HL-60/S4 treated with retinoic acid at 250 ng/mL for 4 days and 3 days (cell line): Measurements from ENCODE around the gene DRD3.

ENCODE experiments used
- in situ Hi-C: fragments of 300-500 bp; cut with MboI; formaldehyde crosslinking; loops from 2 replicates; pipeline ENCODE4 v1.7.0; 2022; ENCODE audit warnings: low sequenced_read_pairs

The DRD3 gene

DNA sequence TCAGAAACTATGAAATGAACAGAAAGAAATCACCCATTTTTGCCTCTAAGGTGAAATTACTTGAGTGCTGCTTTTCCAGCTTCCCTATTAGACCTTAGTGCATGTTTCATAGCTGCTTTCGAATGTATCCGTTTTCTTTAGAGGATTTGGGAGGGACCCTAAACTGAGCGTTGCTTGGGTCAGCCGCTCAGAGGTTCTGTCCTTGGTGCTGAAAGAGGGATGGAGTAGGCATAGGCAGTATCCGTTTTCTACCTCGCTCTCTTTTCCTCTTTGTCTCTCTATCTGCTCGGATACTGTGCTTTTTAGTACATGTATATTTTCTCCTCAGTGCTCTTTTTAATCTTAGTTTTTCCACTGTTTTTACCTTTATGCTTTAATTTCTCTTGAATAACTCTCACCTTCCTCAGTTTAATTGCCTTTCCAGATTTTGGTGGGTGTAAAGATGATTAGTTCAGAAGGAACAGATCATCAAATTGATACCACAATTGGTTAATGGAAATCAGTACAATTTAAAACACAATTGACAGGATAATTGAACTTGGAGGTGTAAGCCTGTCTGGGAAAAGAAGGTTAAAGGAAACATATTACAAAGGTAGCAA, at the start of gene DRD3:
Gene DRD3 (minus strand): TSS at position 283 of the 599 bp plus-strand sequence. CDS start 7,060 bp downstream, outside the sequence.
- in situ Hi-C loops, result no loop called here

DNA sequence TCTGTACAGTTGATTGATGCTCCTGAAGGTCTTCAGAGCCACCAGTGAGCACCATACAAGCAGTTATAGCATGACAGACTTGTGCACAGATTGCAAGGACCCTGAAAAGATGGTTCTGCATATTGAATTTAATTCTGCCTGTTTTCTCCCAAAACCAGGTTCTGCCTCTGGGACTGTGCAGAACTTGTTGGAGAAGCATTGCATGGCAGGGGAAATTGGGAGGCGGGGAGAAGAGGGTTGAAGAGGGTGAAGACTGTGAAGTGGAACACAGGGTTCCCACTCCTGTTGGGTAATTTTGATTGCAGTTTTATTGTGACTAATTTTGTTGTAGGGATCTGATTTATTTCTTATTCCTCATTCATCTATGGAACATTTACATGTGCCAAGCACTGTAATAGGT, 48.2 kb upstream of the DRD3 start:
- in situ Hi-C loops, result no loop called here

DNA sequence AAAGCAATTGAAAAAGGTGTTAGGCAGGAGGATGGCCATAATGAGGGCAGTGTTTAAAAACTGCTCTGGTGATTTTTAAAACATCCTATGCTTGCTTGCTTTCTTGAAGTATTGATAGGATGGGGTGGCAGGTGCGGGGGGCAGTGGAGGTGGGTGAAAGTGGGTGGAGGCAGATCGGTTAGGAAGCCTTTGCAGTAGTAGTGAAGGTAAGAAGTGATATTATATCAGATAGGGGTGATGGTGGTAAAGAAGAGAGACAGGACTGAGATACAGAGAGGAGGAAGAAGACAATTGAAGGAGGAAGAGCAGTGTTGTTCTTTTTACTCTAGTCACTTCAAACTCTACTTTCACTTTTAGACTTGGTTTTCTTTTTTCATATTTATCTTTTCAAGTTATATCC, 47.5 kb upstream of the DRD3 start:
- in situ Hi-C loops, result no loop called here

DNA sequence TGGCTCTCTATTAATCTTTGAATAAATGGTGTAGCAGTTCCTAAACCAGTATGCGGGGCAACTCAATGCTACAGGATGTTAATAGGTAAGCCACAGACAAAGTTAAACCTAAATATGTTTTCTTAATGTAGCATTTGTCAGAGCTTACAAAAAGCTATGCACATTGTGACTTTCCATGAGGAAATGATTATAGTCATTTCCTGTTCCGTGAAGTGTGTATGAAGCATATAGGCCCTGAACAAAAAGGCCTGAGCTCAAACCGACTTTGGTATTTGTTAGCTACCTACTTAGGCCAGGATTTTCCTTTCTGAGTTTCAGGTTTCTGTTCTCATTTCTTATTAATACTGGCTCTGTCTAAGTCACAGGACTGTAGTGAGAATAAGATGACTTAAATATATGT, 44.3 kb upstream of the DRD3 start:
- in situ Hi-C loops, result no loop called here

DNA sequence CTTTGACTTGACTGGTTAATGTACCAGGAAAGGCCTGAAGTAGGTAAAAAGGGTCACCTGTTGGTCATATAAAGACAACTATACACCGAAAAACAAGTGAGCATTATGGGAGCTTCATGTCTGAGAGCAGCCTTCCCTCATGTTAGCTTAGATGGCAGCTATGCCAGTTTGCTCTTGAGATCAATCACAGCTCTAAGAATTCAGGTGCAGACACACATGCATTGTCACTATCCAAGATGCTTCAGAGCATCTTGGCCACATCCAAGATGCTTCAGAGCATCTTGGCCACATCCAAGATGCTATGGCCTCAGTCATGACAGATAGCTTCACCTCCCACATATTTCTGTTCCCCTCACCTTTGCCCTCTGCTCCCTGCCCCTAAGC, 43.0 kb upstream of the DRD3 start:
- in situ Hi-C loops, result no loop called here

DNA sequence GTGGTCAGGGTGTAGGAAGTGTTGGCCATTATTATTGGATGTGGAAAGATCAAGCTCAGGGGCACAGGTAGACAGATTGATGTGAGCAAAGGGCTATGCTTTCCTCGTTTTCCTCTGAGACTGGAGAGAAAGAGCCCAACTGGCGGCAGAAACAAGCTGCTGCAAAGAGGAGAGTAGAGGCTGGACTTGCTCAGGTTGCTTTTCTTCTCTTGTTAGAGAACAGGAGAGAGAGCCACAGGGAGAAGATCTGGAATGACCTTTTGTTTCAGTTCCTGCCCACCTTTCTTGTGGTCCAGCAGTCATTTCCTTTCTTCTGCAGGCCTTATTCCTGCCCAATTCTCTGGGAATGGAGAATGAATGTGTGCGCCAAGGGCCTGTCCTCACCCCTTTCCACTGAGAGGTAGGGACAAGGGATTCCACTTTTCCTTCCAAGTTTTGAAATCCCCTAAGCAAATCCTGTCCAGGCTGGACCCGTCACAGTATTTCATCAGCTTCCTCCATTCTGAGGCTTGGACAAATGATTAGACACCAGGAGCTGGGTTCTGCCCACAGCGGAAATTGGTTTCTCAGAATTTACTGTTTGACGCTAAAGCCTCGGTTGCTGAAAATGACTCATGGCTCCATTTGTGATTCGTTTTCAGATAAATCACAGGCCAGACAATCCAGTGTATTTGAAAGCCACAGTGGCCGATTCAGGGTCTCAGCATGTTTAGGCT, 42.5 kb upstream of the DRD3 start:
- in situ Hi-C loops, result no loop called here

DNA sequence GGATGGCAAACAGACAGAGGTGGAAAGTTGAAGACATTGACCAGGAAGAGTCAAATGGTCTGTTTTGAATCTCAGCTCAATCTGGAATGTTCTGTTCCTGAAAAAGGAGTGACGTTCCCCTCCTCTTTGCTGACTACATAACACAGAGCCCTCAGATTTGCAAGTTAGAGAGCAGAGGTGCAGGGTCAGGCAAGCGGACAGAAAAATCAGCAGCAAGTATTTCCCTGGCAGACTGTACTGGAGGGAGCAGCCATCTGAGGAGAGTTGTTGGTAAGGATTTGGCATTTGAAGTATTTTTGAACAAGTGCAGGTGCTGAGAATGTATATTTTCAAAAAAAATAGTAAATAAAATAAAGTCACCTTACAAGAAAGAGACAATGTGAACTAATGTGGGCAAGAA, 40.9 kb upstream of the DRD3 start:
- in situ Hi-C loops, result no loop called here

DNA sequence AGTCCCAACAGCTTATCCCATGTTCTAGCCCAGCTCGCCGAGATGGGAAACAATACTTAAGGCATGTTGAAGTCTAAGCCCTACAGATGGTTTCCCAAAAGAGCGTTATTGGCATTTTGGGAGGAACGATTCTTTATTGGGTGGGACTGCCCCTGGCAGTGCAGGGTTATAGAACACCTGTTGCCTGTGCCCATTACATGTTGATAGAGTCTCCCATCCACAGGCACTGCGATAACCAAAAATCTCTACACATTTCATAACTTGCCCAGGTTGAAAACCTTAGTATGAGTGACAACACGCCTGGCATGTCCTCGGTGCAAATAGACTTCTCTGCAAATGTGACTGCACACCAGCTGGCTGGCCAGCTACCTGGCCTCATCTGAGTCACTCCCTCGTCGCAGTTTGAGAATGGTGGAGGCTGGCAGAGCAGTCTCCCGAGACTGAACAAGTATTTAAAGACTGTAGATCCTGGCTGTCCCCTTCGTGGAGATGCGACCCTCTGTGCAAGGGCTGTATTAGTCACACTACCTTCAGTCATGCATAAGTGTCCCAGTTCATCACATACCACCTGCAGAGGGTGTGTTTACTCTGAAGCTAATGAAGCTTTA, 39.8 kb upstream of the DRD3 start:
- in situ Hi-C loops, result no loop called here

DNA sequence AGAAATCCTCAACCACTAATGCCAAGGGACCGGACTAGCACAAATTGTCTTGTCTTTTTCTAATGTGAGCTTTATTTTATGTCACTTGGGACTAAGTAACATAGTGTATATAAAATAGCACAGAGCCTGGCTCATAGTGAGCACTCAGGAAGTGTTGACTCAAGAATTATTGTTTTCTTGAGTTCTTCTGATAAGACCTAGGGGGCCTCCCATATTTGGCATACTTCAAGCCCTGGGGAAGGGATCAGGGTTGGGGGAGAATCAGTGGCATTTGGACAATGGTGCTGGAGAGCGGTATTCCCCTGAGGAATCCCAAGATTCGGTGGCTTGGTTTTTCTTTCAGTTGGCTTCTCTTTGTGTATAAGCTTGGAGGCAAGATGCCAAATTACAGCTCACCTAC, 39.2 kb upstream of the DRD3 start:
- in situ Hi-C loops, result no loop called here

DNA sequence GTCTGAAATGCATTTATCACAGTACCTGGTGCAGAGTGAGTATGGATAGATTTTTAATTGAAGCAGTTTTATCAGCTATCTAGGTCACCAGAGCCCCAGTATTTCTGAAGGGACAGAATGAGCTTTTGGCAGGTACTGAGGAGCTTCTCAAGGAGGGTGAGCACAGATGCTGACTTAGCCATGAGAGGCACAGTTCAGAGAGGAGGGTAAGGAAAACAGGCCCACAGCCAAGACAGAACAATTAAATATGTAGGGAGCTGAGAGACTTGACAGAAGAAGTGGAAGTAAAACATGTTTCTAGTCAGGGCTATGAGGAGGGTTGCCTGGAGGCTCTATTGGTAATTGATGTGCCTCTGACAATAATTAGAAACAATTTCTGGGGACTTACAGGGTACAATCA, 38.4 kb upstream of the DRD3 start:
- in situ Hi-C loops, result no loop called here

DNA sequence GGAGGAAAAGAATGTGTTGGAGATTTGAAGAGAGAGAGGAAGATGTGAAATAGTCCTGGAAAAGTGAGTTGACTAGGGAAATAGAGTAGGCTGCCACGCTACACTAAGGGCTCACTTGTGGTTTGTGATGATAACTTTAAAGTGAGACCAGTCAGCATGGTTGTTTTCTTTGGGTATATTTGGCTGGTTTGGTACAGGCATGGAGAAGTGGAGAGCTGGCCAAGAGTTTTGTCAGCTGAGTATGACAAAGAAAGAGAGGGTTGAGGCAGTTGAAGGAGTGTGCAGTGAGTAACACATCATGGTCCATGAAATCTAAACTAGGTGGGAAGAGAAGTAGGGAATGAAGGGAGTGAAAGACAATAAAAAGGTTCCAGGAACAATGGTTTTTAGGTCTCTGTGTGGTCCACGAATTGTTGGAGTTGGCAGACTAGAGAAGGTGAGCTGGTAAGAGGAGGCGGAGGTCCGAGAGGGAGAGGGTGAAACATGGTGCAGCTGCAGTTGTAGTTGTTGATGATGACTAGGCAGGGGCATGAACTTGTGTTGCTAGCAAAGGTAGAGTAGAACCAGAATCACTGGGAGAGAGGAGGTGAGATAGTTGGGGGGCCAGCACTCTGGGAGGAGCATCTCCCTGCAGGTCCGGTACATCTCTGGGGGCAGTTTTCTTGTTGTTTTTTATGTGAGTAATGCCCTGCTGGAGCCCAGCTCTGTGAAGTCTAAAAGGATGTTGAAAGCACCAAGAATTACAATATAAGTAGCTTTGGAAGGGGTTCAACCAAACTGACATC, 37.5 kb upstream of the DRD3 start:
- in situ Hi-C loops, result no loop called here

DNA sequence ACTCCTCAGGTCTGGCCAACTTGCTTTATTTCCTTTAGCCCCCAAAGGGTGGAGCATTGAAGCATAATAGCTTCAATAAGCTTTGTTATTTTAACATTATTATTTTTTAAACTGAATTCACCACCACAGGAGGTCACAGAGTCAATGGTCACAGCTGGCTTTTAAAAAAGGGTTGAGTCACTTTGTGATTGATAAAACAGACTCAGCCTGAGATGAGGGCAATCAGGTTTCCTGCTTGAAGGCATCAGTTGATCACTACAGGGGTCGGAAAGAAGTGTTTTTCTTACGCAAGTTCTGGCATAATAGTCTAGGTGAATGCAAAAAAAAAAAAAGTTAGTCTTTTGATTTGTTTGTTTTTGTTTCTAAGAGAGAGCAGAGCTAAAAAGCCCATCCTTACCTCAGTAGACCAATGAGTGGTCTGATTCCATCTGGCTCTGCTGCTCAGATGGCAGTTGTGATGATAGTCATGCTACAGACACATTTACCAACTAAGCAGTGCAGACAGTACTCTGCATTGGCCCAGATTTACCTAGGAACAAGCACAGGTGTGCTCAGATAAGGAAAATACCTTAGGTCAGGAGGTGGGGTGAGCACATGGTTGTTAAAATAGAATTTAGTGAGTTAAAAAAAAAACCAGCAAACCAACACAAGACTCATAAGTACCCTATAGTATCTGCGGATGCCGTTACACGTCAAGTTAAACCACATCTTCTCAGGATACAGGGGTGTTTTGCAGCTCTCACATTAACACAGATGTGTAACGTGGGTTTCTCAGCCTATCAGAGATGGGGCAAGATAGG, 35.9 kb upstream of the DRD3 start:
- in situ Hi-C loops, result no loop called here

DNA sequence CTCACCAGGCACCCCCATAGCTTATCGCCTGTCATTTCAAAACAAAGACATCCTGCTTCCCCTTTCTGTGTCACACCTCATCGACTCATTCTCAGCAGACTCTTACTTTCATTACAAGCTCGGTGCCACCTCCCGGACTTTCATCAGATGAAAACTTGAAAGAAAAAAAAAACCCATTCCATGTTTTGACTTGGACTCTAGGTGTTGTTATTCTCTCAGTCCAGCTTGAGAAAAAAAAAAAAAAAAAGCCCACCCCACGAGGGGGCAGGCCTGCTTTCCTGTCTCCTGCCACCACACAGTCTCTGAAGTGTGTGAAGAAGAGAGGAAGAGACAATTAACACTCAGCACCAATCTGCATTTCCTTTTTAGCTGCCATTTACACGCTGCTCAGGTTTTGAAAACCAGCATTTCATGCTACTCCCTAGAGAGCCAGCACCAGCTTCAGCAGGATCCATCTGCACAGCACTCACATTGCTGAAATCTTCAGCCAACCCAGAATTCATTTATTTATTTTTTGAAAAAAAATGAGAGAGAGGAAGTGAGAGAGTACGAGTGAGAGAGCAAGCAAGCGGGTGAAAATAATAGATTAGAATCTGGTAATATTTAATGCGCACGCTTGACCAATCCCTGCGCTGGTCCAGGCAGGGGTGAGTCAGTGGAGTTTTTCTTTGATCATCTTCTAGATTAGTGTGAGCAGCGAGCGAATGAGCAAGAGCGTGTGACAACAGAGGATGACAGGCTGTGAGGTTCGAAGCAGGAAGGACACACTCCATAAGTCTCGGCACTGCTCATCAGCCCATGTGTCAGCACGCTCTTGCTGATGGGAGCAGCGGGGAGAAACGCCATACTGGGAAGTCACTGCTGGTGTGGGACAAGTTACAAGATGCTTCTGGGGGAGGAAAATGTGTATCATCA, 35.0 kb upstream of the DRD3 start:
- in situ Hi-C loops, result no loop called here

DNA sequence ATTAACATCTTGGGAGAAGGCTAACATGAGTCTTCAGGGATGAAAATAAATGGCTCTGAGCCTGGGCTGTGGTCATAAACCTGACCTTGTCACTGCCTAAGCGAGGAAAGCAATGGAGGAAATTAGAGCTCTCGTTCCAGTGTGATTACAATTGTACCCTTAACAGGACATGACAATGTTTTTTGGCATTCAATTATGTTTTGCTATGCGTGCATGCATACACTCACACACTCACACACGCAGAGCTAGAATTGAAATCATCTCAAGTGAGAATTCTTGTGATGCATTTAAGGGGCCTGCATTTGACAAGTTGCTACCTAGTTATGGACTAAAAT, 34.4 kb upstream of the DRD3 start:
- in situ Hi-C loops, result no loop called here

DNA sequence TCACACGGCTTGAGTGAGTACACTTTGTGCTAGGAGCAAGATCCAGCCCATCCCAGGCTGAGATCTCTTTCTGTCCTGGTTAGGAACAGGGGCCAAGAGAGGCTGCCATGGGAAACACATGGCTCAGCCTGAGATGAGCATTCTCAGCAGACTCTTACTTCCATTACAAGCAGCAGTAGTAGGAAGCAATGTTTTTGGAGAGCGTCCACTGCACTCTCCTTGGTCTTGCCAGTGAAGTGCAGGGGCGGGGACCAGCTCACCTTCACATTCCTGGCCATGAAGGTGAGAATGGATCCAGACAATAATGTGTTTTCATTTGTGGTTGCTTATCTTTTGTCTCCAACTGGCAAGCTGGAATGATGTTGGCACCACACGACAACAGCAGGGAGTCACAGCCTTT, 33.8 kb upstream of the DRD3 start:
- in situ Hi-C loops, result no loop called here

DNA sequence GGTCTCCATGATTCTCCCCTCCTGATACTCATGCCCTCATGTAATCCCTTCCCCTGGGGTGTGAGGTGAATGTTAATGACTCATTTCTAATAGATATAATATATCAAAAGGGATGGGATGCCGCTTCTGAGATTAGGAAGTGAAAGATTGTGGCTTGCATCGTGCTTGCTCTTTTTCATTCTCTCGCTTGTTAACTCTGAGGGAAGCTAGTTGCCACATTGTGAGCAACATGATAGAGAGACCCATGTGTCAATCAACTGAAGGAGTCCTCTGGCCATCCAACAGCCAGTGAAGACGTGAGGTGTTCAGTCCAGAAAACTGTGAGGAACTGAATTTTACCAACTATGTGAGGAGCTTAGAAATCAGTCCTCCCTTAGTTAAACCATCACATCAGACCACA, 28.9 kb upstream of the DRD3 start:
- in situ Hi-C loops, result no loop called here

DNA sequence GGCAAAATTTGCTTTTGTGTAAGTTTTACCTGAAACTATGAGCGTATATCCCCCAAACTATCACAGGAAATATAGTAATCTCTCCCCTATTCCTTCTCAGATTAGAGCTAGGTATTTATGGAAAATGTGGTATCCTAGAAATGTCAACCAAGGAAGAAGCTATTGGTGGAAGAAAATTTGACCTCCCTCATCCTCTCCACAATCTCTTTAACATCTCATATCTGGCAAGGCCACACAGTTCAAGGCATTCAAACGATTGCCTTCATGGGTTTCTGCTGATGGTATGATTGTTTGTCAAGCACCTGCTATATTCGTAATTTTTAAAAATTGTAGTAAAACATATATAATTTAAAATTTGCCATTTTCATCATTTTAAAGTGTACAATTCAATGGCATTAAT, 27.5 kb upstream of the DRD3 start:
- in situ Hi-C loops, result no loop called here

DNA sequence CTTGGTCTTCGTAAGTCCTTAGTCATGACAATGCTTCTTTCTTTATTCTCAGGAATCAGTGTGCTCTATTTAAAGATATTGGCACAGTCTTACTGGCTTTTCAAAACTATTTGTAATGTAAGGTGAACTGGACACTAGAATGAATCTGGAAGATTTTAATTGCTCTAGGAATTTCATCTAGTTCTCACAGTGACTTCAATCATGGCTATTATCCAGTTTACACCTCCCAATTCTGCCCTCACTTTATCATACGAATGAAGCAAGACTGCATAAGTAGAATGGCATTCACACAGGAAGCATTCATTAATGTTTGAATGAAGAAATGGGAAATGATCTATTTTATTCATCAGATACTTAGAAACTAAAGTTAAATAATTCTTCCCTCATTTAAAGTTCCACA, 26.7 kb upstream of the DRD3 start:
- in situ Hi-C loops, result no loop called here

DNA sequence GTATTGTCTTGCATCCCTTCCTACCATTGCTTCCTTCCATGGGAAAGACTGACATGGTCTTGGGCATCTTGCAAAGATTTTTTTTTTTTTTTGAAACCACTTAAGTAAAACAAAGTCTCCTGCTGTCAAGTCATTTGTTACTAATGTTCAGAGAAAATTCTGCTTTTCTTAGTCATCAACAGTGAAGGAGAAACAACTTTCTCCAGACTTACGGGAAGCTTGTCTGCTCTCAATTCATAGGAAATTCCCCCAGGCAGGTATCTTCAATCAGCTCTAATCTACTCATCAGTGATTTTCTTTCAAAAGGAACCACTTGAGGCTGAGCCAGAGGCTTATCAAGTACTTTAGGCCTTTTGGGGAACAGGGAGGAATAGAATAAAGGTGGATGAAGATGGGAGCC, 15.9 kb upstream of the DRD3 start:
- in situ Hi-C loops, result no loop called here

DNA sequence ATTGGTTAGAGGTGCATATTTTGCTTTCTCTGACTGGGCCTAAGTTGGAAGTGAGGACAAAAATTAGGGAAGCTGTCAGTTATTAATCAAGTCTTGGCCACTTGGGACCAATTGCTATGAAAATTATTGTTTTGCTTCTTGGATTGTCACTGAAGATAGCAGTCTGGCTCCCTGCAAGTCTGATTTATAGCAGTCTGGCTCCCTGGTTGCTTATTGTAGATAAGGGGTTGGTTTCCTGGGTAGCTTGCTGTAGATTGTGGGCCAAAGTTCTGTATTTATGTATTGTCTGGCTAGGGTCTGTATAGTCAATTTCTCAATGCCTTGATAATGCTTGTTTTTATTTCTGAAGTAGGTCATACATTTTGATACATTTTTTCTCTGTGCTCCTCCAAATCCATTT, 13.3 kb upstream of the DRD3 start:
- in situ Hi-C loops, result no loop called here
